Retinal pigment epithelial cell (primary cell): ENCODE results near the gene ETDB.
"Not testable (repeated sequence)": the region's sequence is repeated elsewhere in the genome, so short reads cannot be mapped to it uniquely, and the experiment has no call there.

Source experiments
- DNase-seq: peaks from one replicate; pipeline ENCODE4 v3.0.0-alpha.2; 2010; ENCODE audit warnings: low read depth
- H3K4me3 ChIP-seq: 2 replicates; pipeline ENCODE4 v1.5.1; 2011; ENCODE audit warnings: mild to moderate bottlenecking, low read length, control low read depth, moderate library complexity
- CTCF ChIP-seq: conservative IDR thresholded peaks from 2 replicates; pipeline ENCODE4 v1.5.1; 2011; ENCODE audit warnings: low read depth, low read length, control low read depth, inconsistent platforms

Gene ETDB

GRCh38 chrX:135099493-135099783 lies 20.9 kb downstream of the ETDB start:
- no peak overlapping the region for H3K4me3 ChIP-seq
- no peak for TF ChIP-seq CTCF
- no peak for DNase-seq

- DNase-seq, result not testable (repeated sequence)
- peak overlapping the region; percentile 59 for H3K4me3 ChIP-seq
These were observed 23.1 kb downstream of the ETDB start for GRCh38 chrX:135097196-135097744.

DNA sequence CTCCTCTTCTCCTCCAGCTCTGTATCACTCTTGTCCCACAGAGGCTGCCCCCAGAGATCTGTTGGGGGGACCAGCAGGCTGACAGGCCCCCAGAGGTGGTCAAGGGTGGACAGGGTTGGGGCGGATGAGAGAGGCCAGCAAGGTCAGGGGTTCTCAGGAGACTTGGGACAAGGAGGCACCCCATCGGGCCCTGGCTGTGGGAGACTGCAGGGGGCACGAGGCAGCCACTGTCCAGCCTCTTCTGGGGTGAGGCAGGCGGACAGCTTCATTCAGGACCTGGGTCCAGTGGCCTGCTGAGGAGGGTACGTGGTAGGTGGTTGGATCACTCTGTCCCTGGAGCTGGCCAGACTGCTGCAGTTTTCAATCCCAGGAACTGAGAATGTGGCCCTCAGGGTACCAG lies 24.6 kb downstream of the ETDB start:
- DNase-seq, result no peak
- no peak for TF ChIP-seq CTCF
- H3K4me3 ChIP-seq, result no peak overlapping the region

GRCh38 chrX:135094726-135095125 lies 25.6 kb downstream of the ETDB start:
- H3K4me3 ChIP-seq, result no peak overlapping the region
- no peak for DNase-seq
- TF ChIP-seq CTCF, result no peak

DNA sequence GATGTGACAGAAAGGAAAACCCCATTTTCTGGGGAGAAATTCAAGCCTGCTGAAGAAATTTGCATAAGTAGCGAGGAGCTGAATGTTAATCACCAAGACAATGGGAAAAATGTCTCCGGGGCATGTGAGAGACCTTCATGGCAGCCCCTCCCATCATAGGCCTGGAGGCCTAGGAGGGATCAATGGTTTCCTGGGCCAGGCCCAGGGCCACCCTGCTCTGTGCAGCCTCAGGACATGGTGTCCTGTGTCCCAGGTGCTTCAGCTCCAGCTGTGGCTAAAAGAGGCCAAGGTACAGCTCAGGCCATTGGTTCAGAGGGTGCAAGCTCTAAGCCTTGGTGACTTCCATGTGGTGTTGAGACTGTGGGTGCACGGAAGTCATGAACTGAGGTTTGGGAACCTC lies 31.2 kb downstream of the ETDB start:
- H3K4me3 ChIP-seq, result no peak overlapping the region
- TF ChIP-seq CTCF, result no peak
- DNase-seq, result no peak

- no peak for TF ChIP-seq CTCF
- DNase-seq, result no peak
- H3K4me3 ChIP-seq, result no peak overlapping the region
These were observed 32.5 kb downstream of the ETDB start for GRCh38 chrX:135087867-135088266.

DNA sequence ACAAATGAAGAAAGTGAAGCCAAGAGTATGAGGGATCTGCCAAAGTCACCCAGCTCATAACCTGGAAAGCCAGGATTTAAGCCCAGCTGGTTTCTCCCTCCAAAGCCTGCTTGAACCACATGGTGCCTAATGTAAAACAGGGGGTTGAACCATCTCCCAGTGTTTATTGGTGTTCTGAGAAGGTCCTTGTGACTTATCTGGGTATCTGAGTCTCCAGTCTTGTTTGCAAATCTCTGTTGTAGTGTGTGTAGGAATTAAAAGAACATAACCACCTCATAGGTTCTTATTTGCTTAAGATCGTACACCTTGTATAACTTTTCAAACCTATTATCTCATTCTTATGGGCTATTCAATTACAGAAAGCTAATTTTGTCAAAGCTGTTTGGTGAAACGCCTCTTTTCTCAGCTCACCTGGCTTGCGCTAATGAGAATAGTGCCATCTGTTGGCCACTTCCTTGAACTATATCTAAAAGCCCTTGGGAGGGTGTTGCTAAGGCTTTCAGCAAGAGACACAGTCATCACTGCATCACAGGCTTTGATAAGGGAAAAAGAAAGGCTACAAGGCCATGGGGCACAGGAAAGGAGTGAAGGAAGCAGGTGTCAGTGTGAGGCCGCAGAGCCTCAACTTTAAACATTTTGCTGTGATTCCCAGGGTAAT lies 34.0 kb downstream of the ETDB start:
- TF ChIP-seq CTCF, result peak; percentile 67
- no peak overlapping the region for H3K4me3 ChIP-seq
- DNase-seq, result peak; percentile 17
